Measurements from ENCODE around the gene DNAH17. TPM values are rescaled to one million over a fixed set of nuclear protein-coding genes. Genes with fewer than 3 reads are reported as not detected.

Gene DNAH17
- polyA plus RNA-seq, 1 of the 3 experiments (the other 2 are of a cell fraction) = not detected

DNA sequence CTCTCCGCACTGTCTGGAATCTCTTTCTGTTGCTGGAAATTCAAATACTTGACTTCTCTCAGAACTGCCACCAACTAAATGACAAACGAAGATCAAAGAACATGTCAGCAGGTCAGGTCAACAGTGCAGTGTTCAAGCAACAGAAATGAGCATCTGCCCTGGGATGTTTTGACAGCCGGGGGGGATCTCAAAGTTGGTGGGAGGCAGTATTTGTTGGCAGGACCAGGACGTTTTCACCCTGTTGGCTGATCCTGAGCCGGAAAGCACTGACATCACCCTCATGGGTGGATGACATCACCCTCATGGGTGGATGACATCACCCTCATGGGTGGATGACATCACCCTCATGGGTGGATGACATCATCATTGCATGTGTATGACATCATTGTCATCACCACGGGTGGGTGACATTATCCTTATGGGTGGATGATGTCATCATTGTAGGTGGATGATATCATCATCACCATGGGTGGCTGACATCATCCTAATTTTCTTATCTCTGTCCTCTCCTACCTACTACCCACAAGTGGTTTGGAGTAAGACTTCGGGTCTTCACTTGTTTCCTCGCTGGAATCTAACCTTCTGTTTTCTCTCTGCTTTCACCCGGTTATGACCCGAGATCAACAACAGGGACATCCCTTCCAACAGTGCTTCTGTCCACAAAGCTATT is 18.9 kb downstream of the DNAH17 start:
- no peak for TF ChIP-seq TAF1 (IDR thresholded peaks at IDR 0.05; ENCODE audit: borderline replicate concordance, low read depth, low read length)
- TF ChIP-seq GABPA (IDR thresholded peaks at IDR 0.05; ENCODE audit: low read depth) = no peak
- TF ChIP-seq IRF3 (IDR thresholded peaks at IDR 0.05; ENCODE audit: low read depth, low read length) = no peak
- TF ChIP-seq FOXJ3 (CRISPR knock-in tag; IDR thresholded peaks at IDR 0.05) = no peak
- no peak for TF ChIP-seq RCOR1 (IDR thresholded peaks at IDR 0.05; ENCODE audit: low read length)
- TF ChIP-seq CTCF (IDR thresholded peaks at IDR 0.05) = no peak
- no peak for TF ChIP-seq NRF1 (IDR thresholded peaks at IDR 0.05; ENCODE audit: low read depth, low read length)
- TF ChIP-seq JUND (IDR thresholded peaks at IDR 0.05) = no peak
- TF ChIP-seq EP300 (IDR thresholded peaks at IDR 0.05; ENCODE audit: borderline replicate concordance in 1 of 2, low read depth in 1 of 2, low read length in 1 of 2) = no peak
- TF ChIP-seq MEF2A (IDR thresholded peaks at IDR 0.05; ENCODE audit: borderline replicate concordance, low read depth) = no peak
- no peak for TF ChIP-seq FOXM1 (IDR thresholded peaks at IDR 0.05; ENCODE audit: low read depth)
- no peak for TF ChIP-seq GATA2 (CRISPR knock-in tag; IDR thresholded peaks at IDR 0.05)
- no peak for TF ChIP-seq ELF1 (IDR thresholded peaks at IDR 0.05)
- TF ChIP-seq TEAD4 (IDR thresholded peaks at IDR 0.05; ENCODE audit: borderline replicate concordance, insufficient read depth) = no peak
- TF ChIP-seq, protein P1, sequence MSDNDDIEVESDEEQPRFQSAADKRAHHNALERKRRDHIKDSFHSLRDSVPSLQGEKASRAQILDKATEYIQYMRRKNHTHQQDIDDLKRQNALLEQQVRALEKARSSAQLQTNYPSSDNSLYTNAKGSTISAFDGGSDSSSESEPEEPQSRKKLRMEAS (IDR thresholded peaks at IDR 0.05; ENCODE audit: low read depth) = no peak
- TF ChIP-seq SIN3A (IDR thresholded peaks at IDR 0.05; ENCODE audit: borderline replicate concordance, low read depth, low read length) = no peak
- no peak for TF ChIP-seq RAD21 (IDR thresholded peaks at IDR 0.05; ENCODE audit: low read length)
- no peak for TF ChIP-seq NFIC (IDR thresholded peaks at IDR 0.05; ENCODE audit: borderline replicate concordance)
- H3K4me2 ChIP-seq = no peak overlapping the region
- WGBS (ENCODE audit: low lambda C conversion rate) = 74% methylated on average over 10 of the region's 10 CpGs
- no peaks in the 10 kb centered on the region for H3K9me2 ChIP-seq
- ChIA-PET POLR2A (no interaction called here), CTCF (no interaction called here)
- H3K79me2 ChIP-seq (ENCODE audit: insufficient read depth) = no peaks in the 10 kb centered on the region
- H2AFZ ChIP-seq (ENCODE audit: low read depth) = no peak overlapping the region
- peaks cover 3 to 9% of the 10 kb centered on the region in 2 experiments; a peak in 3 of 4 replicates for H3K4me1 ChIP-seq (ENCODE audit: control insufficient read depth in 1 of 2, insufficient read depth in 2 of 2, low read depth in 1 of 2, low read length in 1 of 2)
- no peak overlapping the region for H3K4me3 ChIP-seq (ENCODE audit: low read depth in 2 of 2, low read length in 1 of 2)
- no peak overlapping the region for H3K9ac ChIP-seq
- peak; percentile 74 for DNase-seq
- H3K36me3 ChIP-seq (replicated peaks in 1 of 2; ENCODE audit: control insufficient read depth in 1 of 2, insufficient read depth in 2 of 2, low read length in 1 of 2) = no peaks in the 10 kb centered on the region
- H3K27me3 ChIP-seq (ENCODE audit: insufficient read depth) = 0 out of 2 replicates have a peak, but pooled peaks cover 9% of the 10 kb centered on the region
- H3K27ac ChIP-seq (ENCODE audit: low read depth in 2 of 2, low read length in 1 of 2) = peak overlapping the region in 1 of 2 experiments; percentile 55; a peak in 2 of 4 replicates
- H3K9me3 ChIP-seq = no peaks in the 10 kb centered on the region
- H3F3A ChIP-seq (replicated peaks; ENCODE audit: insufficient read depth) = peaks cover 8% of the 10 kb centered on the region
- H4K20me1 ChIP-seq (ENCODE audit: insufficient read depth) = no peaks in the 10 kb centered on the region

Data from SK-N-SH (cell line).